ENCODE results near the gene ARHGDIB. TPM values are rescaled to one million over a fixed set of nuclear protein-coding genes. Genes with fewer than 3 reads are reported as not detected.
A peak's percentile ranks its signal among the peaks of the same experiment; 100 is the strongest.

The ARHGDIB gene
- total RNA-seq, 2 experiments from 2014 or later, result 569 to 737 TPM

GRCh38 chr12:14984766-14985285, 23.4 kb upstream of the ARHGDIB start:
- H3K4me3 ChIP-seq (ENCODE audit: low read depth, low read length, poor library complexity, severe bottlenecking), result no peak overlapping the region
- no peak overlapping the region for H3K27ac ChIP-seq (ENCODE audit: low read depth, low read length, poor library complexity, severe bottlenecking)
- H3K79me2 ChIP-seq (ENCODE audit: insufficient read depth, low read depth, low read length), result no peaks in the 10 kb centered on the region
- H3K4me2 ChIP-seq (ENCODE audit: low read length), result no peak overlapping the region
- H3K36me3 ChIP-seq (ENCODE audit: insufficient read depth, low read length), result no peaks in the 10 kb centered on the region
- POLR2A ChIA-PET, result interaction anchor here (0.7 to 3.0 kb wide), 3 partner anchors 12 to 23 kb away, joined by 3 to 14 read pairs (median 3); partner anchors contain the start of gene PDE6H
- CTCF ChIA-PET (ENCODE audit: unreplicated experiment), result no interaction called here
- H4K20me1 ChIP-seq (ENCODE audit: insufficient read depth, low read length), result no peaks in the 10 kb centered on the region
- no peaks in the 10 kb centered on the region for H3K9me2 ChIP-seq (ENCODE audit: insufficient read depth, low read length)
- no peak for DNase-seq (ENCODE audit: low spot score)
- no TSS peak for BruUV-seq (replicated peaks)
- intact Hi-C loops (cut with micrococcal nuclease; ENCODE audit: unreplicated experiment), result no loop called here
- peaks cover 19% of the 10 kb centered on the region for H3K4me1 ChIP-seq (ENCODE audit: insufficient read depth, low read length, poor library complexity, severe bottlenecking)
- no peaks in the 10 kb centered on the region for H3K9me3 ChIP-seq (ENCODE audit: low read length)
- TF ChIP-seq EZH2phosphoT487 (IDR thresholded peaks at IDR 0.05; ENCODE audit: borderline replicate concordance, low read depth, low read length), result no peak
- TF ChIP-seq, protein P1, sequence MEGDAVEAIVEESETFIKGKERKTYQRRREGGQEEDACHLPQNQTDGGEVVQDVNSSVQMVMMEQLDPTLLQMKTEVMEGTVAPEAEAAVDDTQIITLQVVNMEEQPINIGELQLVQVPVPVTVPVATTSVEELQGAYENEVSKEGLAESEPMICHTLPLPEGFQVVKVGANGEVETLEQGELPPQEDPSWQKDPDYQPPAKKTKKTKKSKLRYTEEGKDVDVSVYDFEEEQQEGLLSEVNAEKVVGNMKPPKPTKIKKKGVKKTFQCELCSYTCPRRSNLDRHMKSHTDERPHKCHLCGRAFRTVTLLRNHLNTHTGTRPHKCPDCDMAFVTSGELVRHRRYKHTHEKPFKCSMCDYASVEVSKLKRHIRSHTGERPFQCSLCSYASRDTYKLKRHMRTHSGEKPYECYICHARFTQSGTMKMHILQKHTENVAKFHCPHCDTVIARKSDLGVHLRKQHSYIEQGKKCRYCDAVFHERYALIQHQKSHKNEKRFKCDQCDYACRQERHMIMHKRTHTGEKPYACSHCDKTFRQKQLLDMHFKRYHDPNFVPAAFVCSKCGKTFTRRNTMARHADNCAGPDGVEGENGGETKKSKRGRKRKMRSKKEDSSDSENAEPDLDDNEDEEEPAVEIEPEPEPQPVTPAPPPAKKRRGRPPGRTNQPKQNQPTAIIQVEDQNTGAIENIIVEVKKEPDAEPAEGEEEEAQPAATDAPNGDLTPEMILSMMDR (conservative IDR thresholded peaks at IDR 0.05; ENCODE audit: low read length), result no peak
- H2AFZ ChIP-seq (ENCODE audit: low read length), result no peak overlapping the region

DNA sequence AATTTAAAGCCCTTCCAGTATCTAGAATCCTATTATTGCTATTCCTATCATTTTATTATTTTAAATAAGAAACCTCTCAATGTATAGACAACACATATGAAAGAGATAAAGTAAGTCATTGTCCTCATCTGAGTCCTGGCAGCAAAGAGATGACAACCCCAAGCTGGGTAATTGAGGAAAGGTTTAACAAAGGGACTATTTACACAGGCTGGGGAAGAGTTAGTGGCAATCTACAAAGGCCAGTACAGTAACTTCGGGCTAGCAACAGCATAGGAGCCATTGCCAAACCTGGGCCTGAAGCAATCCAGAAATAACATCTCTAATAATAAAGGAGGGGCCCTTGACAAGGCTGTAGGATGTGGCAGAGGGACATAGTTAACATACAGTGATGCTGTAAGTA, 22.6 kb upstream of the ARHGDIB start:
- H4K20me1 ChIP-seq (ENCODE audit: insufficient read depth, low read length), result no peaks in the 10 kb centered on the region
- H3K9me2 ChIP-seq (ENCODE audit: insufficient read depth, low read length), result no peaks in the 10 kb centered on the region
- ChIA-PET POLR2A (interaction anchor here (0.6 to 3.0 kb wide), 6 partner anchors 11 to 926 kb away, joined by 3 to 14 read pairs (median 4); partner anchors contain the start of genes ARHGDIB and PDE6H), CTCF (ENCODE audit: unreplicated experiment) (no interaction called here)
- intact Hi-C loops (cut with micrococcal nuclease; ENCODE audit: unreplicated experiment), result no loop called here
- H2AFZ ChIP-seq (ENCODE audit: low read length), result no peak overlapping the region
- no peak for DNase-seq (ENCODE audit: low spot score)
- no peak overlapping the region for H3K4me3 ChIP-seq (ENCODE audit: low read depth, low read length, poor library complexity, severe bottlenecking)
- no peak overlapping the region for H3K4me2 ChIP-seq (ENCODE audit: low read length)
- peaks cover 20% of the 10 kb centered on the region for H3K4me1 ChIP-seq (ENCODE audit: insufficient read depth, low read length, poor library complexity, severe bottlenecking)
- H3K27ac ChIP-seq (ENCODE audit: low read depth, low read length, poor library complexity, severe bottlenecking), result no peak overlapping the region
- TF ChIP-seq, protein P1 (conservative IDR thresholded peaks at IDR 0.05; ENCODE audit: low read length), result no peak
- no peak for TF ChIP-seq EZH2phosphoT487 (IDR thresholded peaks at IDR 0.05; ENCODE audit: borderline replicate concordance, low read depth, low read length)
- H3K36me3 ChIP-seq (ENCODE audit: insufficient read depth, low read length), result no peaks in the 10 kb centered on the region
- no TSS peak for BruUV-seq (replicated peaks)
- no peaks in the 10 kb centered on the region for H3K79me2 ChIP-seq (ENCODE audit: insufficient read depth, low read depth, low read length)
- no peaks in the 10 kb centered on the region for H3K9me3 ChIP-seq (ENCODE audit: low read length)

DNA sequence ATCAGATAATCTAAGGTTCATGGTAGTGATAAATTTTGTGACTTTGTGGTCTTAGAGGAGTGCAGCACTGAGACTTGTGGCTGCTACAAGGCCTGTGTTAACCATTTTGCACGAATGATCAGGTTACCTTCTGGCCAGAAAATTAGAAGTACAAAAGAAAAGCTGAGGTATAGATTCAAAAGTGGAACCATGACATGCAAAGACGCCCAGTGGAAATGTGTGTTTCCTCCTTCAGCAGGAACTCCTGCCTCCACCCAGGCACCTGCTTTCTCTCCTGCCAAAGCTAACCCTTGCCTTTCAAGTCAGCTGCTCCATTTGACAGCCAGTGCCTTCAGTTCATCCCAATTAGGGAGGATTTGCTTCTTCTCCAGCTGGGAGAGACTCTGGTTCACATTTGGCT, 21.6 kb upstream of the ARHGDIB start:
- Histone ChIP-seq H3K36me3 (ENCODE audit: insufficient read depth, low read length) (no peaks in the 10 kb centered on the region), H3K79me2 (ENCODE audit: insufficient read depth, low read depth, low read length) (no peaks in the 10 kb centered on the region), H3K4me2 (ENCODE audit: low read length) (peak overlapping the region; percentile 13; the same call in 1 of the 2 replicates), H3K4me3 (ENCODE audit: low read depth, low read length, poor library complexity, severe bottlenecking) (no peak overlapping the region), H3K9me2 (ENCODE audit: insufficient read depth, low read length) (no peaks in the 10 kb centered on the region), H3K9me3 (ENCODE audit: low read length) (no peaks in the 10 kb centered on the region), H3K4me1 (ENCODE audit: insufficient read depth, low read length, poor library complexity, severe bottlenecking) (peaks cover 22% of the 10 kb centered on the region), H2AFZ (ENCODE audit: low read length) (peak overlapping the region; percentile 50), H4K20me1 (ENCODE audit: insufficient read depth, low read length) (no peaks in the 10 kb centered on the region), H3K27ac (ENCODE audit: low read depth, low read length, poor library complexity, severe bottlenecking) (no peak overlapping the region)
- ChIA-PET CTCF (ENCODE audit: unreplicated experiment) (no interaction called here), POLR2A (interaction anchor here (0.7 to 3.0 kb wide), 5 partner anchors 10 to 82 kb away, joined by 3 to 14 read pairs (median 3); partner anchors contain the start of genes ARHGDIB and PDE6H)
- intact Hi-C loops (cut with micrococcal nuclease; ENCODE audit: unreplicated experiment), result no loop called here
- BruUV-seq (replicated peaks), result no TSS peak
- TF ChIP-seq, protein P1 (conservative IDR thresholded peaks at IDR 0.05; ENCODE audit: low read length), result no peak
- TF ChIP-seq EZH2phosphoT487 (IDR thresholded peaks at IDR 0.05; ENCODE audit: borderline replicate concordance, low read depth, low read length), result no peak
- DNase-seq (ENCODE audit: low spot score), result no peak

All from OCI-LY7 (cell line).